K562 (cell line): ENCODE measurements around the gene CELSR2. TPM values are rescaled to one million over a fixed set of nuclear protein-coding genes. Genes with fewer than 3 reads are reported as not detected.

Experiments used
- BRF1 ChIP-seq: IDR thresholded peaks from 3 replicates; pipeline ENCODE4 v1.6.1; 2011; ENCODE audit warnings: borderline replicate concordance, mild to moderate bottlenecking; ENCODE audit not compliant: insufficient read length; ENCODE audit errors: extremely low read depth
- CEBPB ChIP-seq: fragments of 450-650 bp; IDR thresholded peaks from 2 replicates; pipeline ENCODE4 v1.6.1; 2016; ENCODE audit warnings: missing genetic modification characterization, missing compliant biosample characterization
- CTCFL ChIP-seq: IDR thresholded peaks from 2 replicates; pipeline ENCODE4 v1.6.1; 2011; ENCODE audit warnings: borderline replicate concordance, low read depth, mild to moderate bottlenecking, moderate library complexity, low read length; ENCODE audit not compliant: insufficient read depth, poor library complexity, severe bottlenecking
- FOXA1 ChIP-seq: fragments of 450-650 bp; IDR thresholded peaks from 2 replicates; pipeline ENCODE4 v1.6.1; 2016; ENCODE audit warnings: mild to moderate bottlenecking, borderline replicate concordance
- ILK ChIP-seq: fragments of 450-650 bp; IDR thresholded peaks from 2 replicates; pipeline ENCODE4 v1.6.1; 2016; ENCODE audit warnings: missing genetic modification characterization, low read depth, mild to moderate bottlenecking, missing compliant biosample characterization, moderate library complexity, borderline replicate concordance
- RBFOX2 ChIP-seq: fragments of 200-400 bp; formaldehyde crosslinking; IDR thresholded peaks from 2 replicates; pipeline ENCODE4 v1.6.1; 2017; ENCODE audit warnings: low read depth, mild to moderate bottlenecking, low read length, moderate library complexity
- RCOR1 ChIP-seq, 2 experiments: IDR thresholded peaks; 2 replicates each; pipeline ENCODE4 v1.6.1; 2012; ENCODE audit warnings: low read depth in 2 of 2, low read length in 2 of 2, borderline replicate concordance in 1 of 2, improper control_type of control experiment in 1 of 2
- RNF219 ChIP-seq: fragments of 250-450 bp; sonication (Bioruptor Pico); IDR thresholded peaks from 2 replicates; pipeline ENCODE4 v1.5.0; 2022; ENCODE audit warnings: mild to moderate bottlenecking
- SRSF9 ChIP-seq: fragments of 200-400 bp; formaldehyde crosslinking; IDR thresholded peaks from 2 replicates; pipeline ENCODE4 v1.6.1; 2017; ENCODE audit warnings: low read depth, low read length, borderline replicate concordance
- TCF7L2 ChIP-seq: fragments of 150-350 bp; IDR thresholded peaks from 2 replicates; pipeline ENCODE4 v1.6.1; 2016; ENCODE audit warnings: low read depth, mild to moderate bottlenecking, low read length, moderate library complexity
- THAP12 ChIP-seq: fragments of 250-450 bp; sonication (Bioruptor Pico); IDR thresholded peaks from 2 replicates; pipeline ENCODE4 v1.9.0; 2021; ENCODE audit warnings: mild to moderate bottlenecking, inconsistent platforms
- TRIM25 ChIP-seq: fragments of 450-650 bp; IDR thresholded peaks from 2 replicates; pipeline ENCODE4 v1.7.0; 2016; ENCODE audit warnings: borderline replicate concordance
- VEZF1 ChIP-seq: fragments of 200-800 bp; sonication (Bioruptor generic); IDR thresholded peaks from 2 replicates; pipeline ENCODE4 v1.6.1; 2017; ENCODE audit warnings: missing genetic modification characterization, missing compliant biosample characterization
- ZBTB1 ChIP-seq: sonication (generic); formaldehyde crosslinking; IDR thresholded peaks from 2 replicates; pipeline ENCODE4 v1.8.1; 2023; ENCODE audit warnings: missing genetic modification reagents, low read depth, mild to moderate bottlenecking, borderline replicate concordance
- ZNF134 ChIP-seq: fragments of 250-450 bp; sonication (Bioruptor Pico); conservative IDR thresholded peaks from 2 replicates; pipeline ENCODE4 v1.4.0; 2020
- ZNF408 ChIP-seq: fragments of 250-450 bp; sonication (Bioruptor Pico); IDR thresholded peaks from 2 replicates; pipeline ENCODE4 v1.4.0; 2020; ENCODE audit warnings: low read depth, mild to moderate bottlenecking, moderate library complexity
- polyA plus RNA-seq, 8 experiments: library from polyadenylated mRNA; depleted of rRNA in 4 of 8; stranded (reverse) in 5 of 8; unstranded in 3 of 8; fragments of >200 nt; fragmentation: Nextera tagmentation in 2 of 8; fragmentation: Illumina TruSeq in 1 of 8; extraction: Ambion mirVana in 2 of 8; extraction: Trizol in 1 of 8; gene quantifications; 2 replicates each; pipeline versions ENCODE4 v1.2.1 to v1.2.3, GENCODE V29; 2011 to 2014; ENCODE audit warnings: inconsistent platforms in 1 of 8, missing spikeins in 1 of 8
- total RNA-seq, 7 experiments: library from RNA; depleted of rRNA in 6 of 7; stranded (reverse); fragments of >200 nt in 6 of 7; fragmentation: Illumina TruSeq in 2 of 7; extraction: Trizol in 2 of 7; gene quantifications; 2 replicates each; pipeline versions ENCODE4 v1.2.1 to v1.2.3, GENCODE V29; 2011 to 2021; ENCODE audit warnings: low replicate concordance in 1 of 7

The CELSR2 gene
- total and polyA plus RNA-seq, 9 of the 15 experiments (the other 6 are each of a cell fraction or from before 2014, with no cell fraction given): 0.31 to 21.9 (median 4.2) TPM

- TF ChIP-seq CTCFL (no peak), SRSF9 (no peak), FOXA1 (no peak), RBFOX2 (peak; percentile 35; the same call in 1 of the 2 replicates), ZNF134 (CRISPR knock-in tag) (no peak), THAP12 (peak; percentile 33; the same call in 1 of the 2 replicates), BRF1 (no peak), ZBTB1 (CRISPR knock-in tag) (no peak), CEBPB (tag) (no peak), TCF7L2 (no peak), VEZF1 (peak; percentile 47), TRIM25 (no peak), RNF219 (no peak), RCOR1 (IDR thresholded peaks at IDR 0.05; ENCODE audit: borderline replicate concordance in 1 of 2, low read depth in 2 of 2, low read length in 2 of 2) (no peak), ZNF408 (CRISPR knock-in tag) (no peak), ILK (tag) (no peak)
These were observed 489 bp downstream of the CELSR2 start (continued) for GRCh38 chr1:109249654-109250401.
